Vagina (tissue), 2 donors: Measurements from ENCODE around the gene PTOV1.

Experiments used
- POLR2A ChIP-seq, 2 donors: fragments of 450-650 bp; IDR thresholded peaks; one replicate each; pipeline ENCODE4 v1.6.1; 2017; ENCODE audit warnings: antibody characterized with exemption in 2 of 2, mild to moderate bottlenecking in 2 of 2, moderate library complexity in 2 of 2
- TF ChIP-seq, protein P1 (sequence below), 3 experiments: fragments of 450-650 bp in 2 of 3; fragments of 200-600 bp in 1 of 3; sonication (generic) in 1 of 3; IDR thresholded peaks; one replicate each; pipeline ENCODE4 v1.5.1; 2017 to 2019; ENCODE audit warnings: antibody characterized with exemption in 3 of 3, mild to moderate bottlenecking in 2 of 3, moderate library complexity in 2 of 3

- TF ChIP-seq, protein P1, sequence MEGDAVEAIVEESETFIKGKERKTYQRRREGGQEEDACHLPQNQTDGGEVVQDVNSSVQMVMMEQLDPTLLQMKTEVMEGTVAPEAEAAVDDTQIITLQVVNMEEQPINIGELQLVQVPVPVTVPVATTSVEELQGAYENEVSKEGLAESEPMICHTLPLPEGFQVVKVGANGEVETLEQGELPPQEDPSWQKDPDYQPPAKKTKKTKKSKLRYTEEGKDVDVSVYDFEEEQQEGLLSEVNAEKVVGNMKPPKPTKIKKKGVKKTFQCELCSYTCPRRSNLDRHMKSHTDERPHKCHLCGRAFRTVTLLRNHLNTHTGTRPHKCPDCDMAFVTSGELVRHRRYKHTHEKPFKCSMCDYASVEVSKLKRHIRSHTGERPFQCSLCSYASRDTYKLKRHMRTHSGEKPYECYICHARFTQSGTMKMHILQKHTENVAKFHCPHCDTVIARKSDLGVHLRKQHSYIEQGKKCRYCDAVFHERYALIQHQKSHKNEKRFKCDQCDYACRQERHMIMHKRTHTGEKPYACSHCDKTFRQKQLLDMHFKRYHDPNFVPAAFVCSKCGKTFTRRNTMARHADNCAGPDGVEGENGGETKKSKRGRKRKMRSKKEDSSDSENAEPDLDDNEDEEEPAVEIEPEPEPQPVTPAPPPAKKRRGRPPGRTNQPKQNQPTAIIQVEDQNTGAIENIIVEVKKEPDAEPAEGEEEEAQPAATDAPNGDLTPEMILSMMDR (IDR thresholded peaks at IDR 0.05): no peak
- TF ChIP-seq POLR2A (IDR thresholded peaks at IDR 0.05): no peak
Measured at GRCh38 chr19:49861541-49862378, 10.8 kb downstream of the PTOV1 start.
